Endothelial cell of umbilical vein (primary cell): Measurements from ENCODE around the gene DSP. TPM values are rescaled to one million over a fixed set of nuclear protein-coding genes. Genes with fewer than 3 reads are reported as not detected.

Source experiments
- BruUV-seq: library from RNA; stranded (reverse); fragments of 400-500 nt; replicated peaks from 2 replicates; lab custom pipeline; 2021; lab: Mats Ljungman, UMichigan
- CTCF ChIA-PET: fragments of 300-600, 350-600 bp; sonication (Branson Sonifier 250); formaldehyde crosslinking; loops from one replicate; lab custom pipeline; 2021; ENCODE audit warnings: antibody characterized with exemption, inconsistent platforms; lab: Charles Lee
- POLR2A ChIA-PET: fragments of 300-600, 350-600 bp; sonication (Branson Sonifier 250); formaldehyde crosslinking; loops from one replicate; lab custom pipeline; 2021; ENCODE audit warnings: antibody characterized with exemption, inconsistent platforms; lab: Charles Lee
- DNase-seq: peaks from one replicate; pipeline ENCODE4 v3.0.0-alpha.2; 2011; ENCODE audit warnings: low read depth, low spot score
- FAIRE-seq: peaks from 2 replicates; lab custom pipeline; 2011; peaks lifted over from hg19 to GRCh38; lab: Jason Lieb, UNC
- H2AFZ ChIP-seq: 2 replicates; pipeline ENCODE4 v1.6.0; 2012; ENCODE audit warnings: low read depth, low read length, control low read depth, inconsistent platforms
- H3K27ac ChIP-seq: 2 replicates; pipeline ENCODE4 v1.5.1; 2011; ENCODE audit warnings: low read depth, mild to moderate bottlenecking, control low read depth, low read length, moderate library complexity; ENCODE audit not compliant: insufficient read depth
- H3K27me3 ChIP-seq, 2 experiments: 2 replicates each; pipeline versions ENCODE4 v1.6.0 to v1.6.1; 2011; ENCODE audit warnings: low read length in 2 of 2, mixed read lengths in 1 of 2; ENCODE audit not compliant: control insufficient read depth in 2 of 2, insufficient read depth in 2 of 2
- H3K36me3 ChIP-seq, 2 experiments: 2 replicates in 1 of 2; 3 replicates in 1 of 2; pipeline ENCODE4 v1.5.1; 2011; ENCODE audit warnings: low read length in 2 of 2, mild to moderate bottlenecking in 1 of 2, moderate library complexity in 1 of 2; ENCODE audit not compliant: control insufficient read depth in 2 of 2, insufficient read depth in 2 of 2; ENCODE audit errors: extremely low read depth in 1 of 2
- H3K4me1 ChIP-seq: 3 replicates; pipeline ENCODE4 v1.5.1; 2011; ENCODE audit warnings: mild to moderate bottlenecking, low read length; ENCODE audit not compliant: control insufficient read depth, insufficient read depth; ENCODE audit errors: extremely low read depth
- H3K4me2 ChIP-seq: 2 replicates; pipeline ENCODE4 v1.6.1; 2011; ENCODE audit warnings: low read length, control low read depth, mixed read lengths; ENCODE audit not compliant: insufficient read depth
- H3K4me3 ChIP-seq, 3 experiments: fragments of 200-600 bp in 1 of 3; sonication (generic), shearing (Covaris generic) in 1 of 3; replicated peaks in 1 of 3; 2 replicates each; pipeline ENCODE4 v1.5.1; 2011 to 2016; ENCODE audit warnings: control low read depth in 3 of 3, low read length in 3 of 3, mild to moderate bottlenecking in 2 of 3, inconsistent platforms in 1 of 3, low read depth in 1 of 3, moderate library complexity in 1 of 3; ENCODE audit not compliant: insufficient read depth in 1 of 3
- H3K79me2 ChIP-seq: 2 replicates; pipeline ENCODE4 v1.6.0; 2012; ENCODE audit warnings: low read length, inconsistent platforms; ENCODE audit not compliant: control insufficient read depth, insufficient read depth
- H3K9ac ChIP-seq: replicated peaks from 2 replicates; pipeline ENCODE3; 2011; ENCODE audit warnings: low read length, control low read depth; ENCODE audit not compliant: insufficient read depth; ENCODE audit errors: extremely low read depth
- H3K9me1 ChIP-seq: replicated peaks from 3 replicates; pipeline ENCODE4 v1.6.0; 2011; ENCODE audit warnings: mild to moderate bottlenecking, low read length; ENCODE audit not compliant: control insufficient read depth, insufficient read depth; ENCODE audit errors: extremely low read depth
- H3K9me3 ChIP-seq: replicated peaks from 2 replicates; pipeline ENCODE4 v1.5.1; 2012; ENCODE audit warnings: low read length, inconsistent platforms; ENCODE audit not compliant: control insufficient read depth, insufficient read depth
- H4K20me1 ChIP-seq: replicated peaks from 2 replicates; pipeline ENCODE3; 2011; ENCODE audit warnings: mild to moderate bottlenecking, low read length; ENCODE audit not compliant: control insufficient read depth, insufficient read depth; ENCODE audit errors: extremely low read depth
- EZH2 ChIP-seq: IDR thresholded peaks from 2 replicates; pipeline ENCODE4 v1.6.1; 2012; ENCODE audit warnings: borderline replicate concordance, low read depth, mild to moderate bottlenecking, moderate library complexity, low read length, inconsistent platforms; ENCODE audit not compliant: severe bottlenecking
- GATA2 ChIP-seq: IDR thresholded peaks from 2 replicates; pipeline ENCODE4 v1.7.0; 2011; ENCODE audit warnings: low read depth, mild to moderate bottlenecking, moderate library complexity, mixed read lengths, low read length; ENCODE audit not compliant: insufficient read length, insufficient read depth
- JUN ChIP-seq: IDR thresholded peaks from 2 replicates; pipeline ENCODE4 v1.6.1; 2011; ENCODE audit warnings: borderline replicate concordance, low read depth; ENCODE audit not compliant: insufficient read length, insufficient read depth
- MYC ChIP-seq: IDR thresholded peaks from one replicate; pipeline ENCODE4 v1.6.1; 2011; ENCODE audit warnings: mild to moderate bottlenecking, low read depth, low read length
- POLR2A ChIP-seq: IDR thresholded peaks from 2 replicates; pipeline ENCODE4 v1.6.1; 2012; ENCODE audit warnings: low read depth, mild to moderate bottlenecking, control low read depth, low read length
- dilution Hi-C: fragments of 300-500 bp; cut with MboI; formaldehyde crosslinking; loops from one replicate; pipeline ENCODE4 v1.15.0; 2019; ENCODE audit warnings: low sequenced_read_pairs; ENCODE audit not compliant: extremely low pct_ligation_motif_present
- intact Hi-C: fragments of 100-400 bp; cut with micrococcal nuclease; formaldehyde crosslinking; loops from one replicate; pipeline ENCODE4 v1.10.0; 2022
- polyA plus RNA-seq, 4 experiments: library from polyadenylated mRNA; depleted of rRNA in 3 of 4; stranded (reverse) in 3 of 4; unstranded in 1 of 4; fragments of >200 nt; gene quantifications; 2 replicates each; pipeline versions ENCODE4 v1.2.1 to v1.2.3, GENCODE V29; 2011 to 2012; ENCODE audit warnings: missing spikeins in 1 of 4
- total RNA-seq: library from RNA; stranded (reverse); gene quantifications from 2 replicates; pipeline ENCODE4 v1.2.3, GENCODE V29; 2021

Gene DSP
- total and polyA plus RNA-seq, 2 donors (not counting 3 experiments of a cell fraction or from before 2014, with no cell fraction given), result 0.03 to 0.77 TPM

DNA sequence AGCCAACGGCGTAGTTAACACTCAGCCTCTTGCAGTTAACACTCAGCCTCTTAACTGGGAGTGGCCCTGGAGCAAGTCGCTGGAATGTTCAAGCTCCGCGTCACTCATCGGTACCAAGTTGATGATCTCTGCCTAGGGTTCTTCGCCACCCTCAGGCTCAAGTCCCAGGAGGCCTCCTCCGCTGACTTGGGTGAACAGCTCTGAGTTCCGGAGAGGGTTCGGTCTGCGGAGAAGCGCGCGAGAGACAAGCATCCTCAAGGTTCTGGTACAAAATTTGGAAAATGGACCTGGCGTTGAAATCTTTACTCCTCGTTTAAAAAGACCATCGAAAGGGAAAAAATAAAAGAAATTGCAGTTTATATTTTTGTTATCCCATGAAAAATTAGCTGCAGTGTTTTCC, 876 bp upstream of the DSP start:
- Histone ChIP-seq H3K79me2 (no peaks in the 10 kb centered on the region), H2AFZ (no peak overlapping the region), H4K20me1 (no peaks in the 10 kb centered on the region), H3K36me3 (no peaks in the 10 kb centered on the region), H3K27me3 (peaks cover 44 to 82% of the 10 kb centered on the region in 2 experiments), H3K27ac (no peak overlapping the region), H3K9me3 (no peaks in the 10 kb centered on the region), H3K9me1 (no peaks in the 10 kb centered on the region), H3K4me2 (peak overlapping the region; percentile 53), H3K4me1 (peaks cover 10% of the 10 kb centered on the region), H3K4me3 (no peak overlapping the region), H3K9ac (no peak overlapping the region)
- POLR2A ChIA-PET, result no interaction called here
- FAIRE-seq (no peak), DNase-seq (no peak)
- CTCF ChIA-PET, result no interaction called here
- dilution Hi-C loops (no loop called here), intact Hi-C loops (no loop called here)
- TF ChIP-seq MYC (no peak), JUN (no peak), POLR2A (no peak)
- BruUV-seq, result no TSS peak

DNA sequence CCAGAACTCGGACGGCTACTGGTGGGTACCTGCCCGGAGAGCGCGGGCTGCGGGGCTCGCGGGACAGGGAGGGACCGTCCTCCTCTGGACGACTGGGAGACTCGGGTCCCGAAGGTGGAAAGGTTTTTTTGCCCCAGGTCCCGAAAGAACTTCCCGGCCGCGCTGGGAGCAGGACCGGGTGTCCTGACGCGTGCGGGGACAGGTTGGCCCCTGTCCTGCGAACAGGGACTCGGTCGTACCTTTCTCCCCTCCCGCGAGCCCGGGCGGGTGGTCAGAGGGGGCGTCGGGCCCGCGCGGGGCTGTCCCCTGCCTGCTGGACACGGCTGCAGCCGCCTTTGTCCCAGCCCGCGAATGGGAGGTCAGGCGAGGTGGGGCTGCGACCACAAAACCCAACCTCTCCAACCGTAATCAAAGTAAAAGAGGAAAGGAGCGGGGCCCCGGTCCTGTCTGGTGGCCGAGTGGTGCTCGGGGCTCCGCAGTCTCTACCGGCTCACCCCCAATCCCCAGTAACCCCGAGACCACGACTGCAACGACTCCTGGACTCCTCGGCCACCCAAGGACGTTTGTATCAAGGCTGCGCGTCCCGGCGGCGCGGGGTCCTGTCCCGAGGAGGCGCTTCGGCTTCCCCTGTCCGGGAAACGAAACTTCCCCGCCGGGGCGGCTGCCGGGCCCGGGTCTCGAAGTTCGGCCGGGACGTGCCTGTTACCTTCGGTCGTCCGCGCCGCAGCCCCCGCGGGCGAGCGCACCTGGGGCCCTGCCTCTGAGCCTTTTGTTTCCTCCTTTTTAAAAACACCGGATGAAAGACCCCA, 798 bp downstream of the DSP start:
- no peak overlapping the region for H3K27ac ChIP-seq
- H3K9me1 ChIP-seq, result no peaks in the 10 kb centered on the region
- H3K4me3 ChIP-seq, result peak overlapping the region; percentile 34 to 47 (median 37)
- TF ChIP-seq GATA2 (no peak), EZH2 (peak; percentile 87)
- FAIRE-seq (no peak), DNase-seq (peak; percentile 7)
- peaks cover 10% of the 10 kb centered on the region for H3K4me1 ChIP-seq
- H3K36me3 ChIP-seq, result no peaks in the 10 kb centered on the region
- peaks cover 49 to 85% of the 10 kb centered on the region in 2 experiments for H3K27me3 ChIP-seq
- no TSS peak for BruUV-seq
- intact Hi-C loops, result no loop called here
- ChIA-PET CTCF (interaction anchor here (1.1 kb wide), 1 partner anchor 48 kb away, joined by 3 read pairs; the partner anchor contains the start of gene SNRNP48), POLR2A (no interaction called here)
- no peaks in the 10 kb centered on the region for H3K79me2 ChIP-seq
- no peak overlapping the region for H3K9ac ChIP-seq
- no peaks in the 10 kb centered on the region for H4K20me1 ChIP-seq
- peak overlapping the region; percentile 82 for H2AFZ ChIP-seq
- H3K9me3 ChIP-seq, result no peaks in the 10 kb centered on the region
- dilution Hi-C loops, result no loop called here
- H3K4me2 ChIP-seq, result peak overlapping the region; percentile 68
